A549 (cell line): ENCODE measurements around the gene EIF3L.

Experiments used
- BHLHE40 ChIP-seq: IDR thresholded peaks from 2 replicates; pipeline ENCODE4 v1.6.1; 2012; ENCODE audit warnings: low read depth, low read length, inconsistent platforms
- CTCF ChIP-seq: fragments of >200 bp; sonication (Bioruptor Twin); formaldehyde crosslinking; IDR thresholded peaks from 3 replicates; pipeline ENCODE4 v1.5.1; 2016
- HOXA7 ChIP-seq: fragments of 250-450 bp; sonication (Bioruptor Pico); IDR thresholded peaks from 2 replicates; pipeline ENCODE4 v1.5.0; 2020; ENCODE audit warnings: mild to moderate bottlenecking, moderate library complexity
- HOXB5 ChIP-seq: fragments of 250-450 bp; sonication (Bioruptor Pico); IDR thresholded peaks from 2 replicates; pipeline ENCODE4 v1.5.0; 2020; ENCODE audit warnings: mild to moderate bottlenecking, moderate library complexity
- POLR2A ChIP-seq: IDR thresholded peaks from 2 replicates; pipeline ENCODE4 v1.6.1; 2012; ENCODE audit warnings: mild to moderate bottlenecking, low read length
- RCOR1 ChIP-seq: fragments of 150-350 bp; IDR thresholded peaks from 2 replicates; pipeline ENCODE4 v1.6.1; 2014; ENCODE audit warnings: antibody characterized with exemption, low read length, low read depth
- REST ChIP-seq: fragments of 200-600 bp; sonication (generic); IDR thresholded peaks from 2 replicates; pipeline ENCODE4 v1.6.1; 2016; ENCODE audit warnings: antibody characterized with exemption, mild to moderate bottlenecking, moderate library complexity
- ZC3H11A ChIP-seq: fragments of 450-650 bp; IDR thresholded peaks from 2 replicates; pipeline ENCODE4 v1.6.1; 2014; ENCODE audit warnings: antibody characterized with exemption, mild to moderate bottlenecking
- ZSCAN20 ChIP-seq: fragments of 250-450 bp; sonication (Bioruptor Pico); IDR thresholded peaks from 2 replicates; pipeline ENCODE4 v1.8.0; 2022; ENCODE audit warnings: mild to moderate bottlenecking, moderate library complexity

- TF ChIP-seq CTCF: no peak
- no peak for TF ChIP-seq REST
- TF ChIP-seq BHLHE40: no peak
- TF ChIP-seq POLR2A: no peak
- TF ChIP-seq ZSCAN20 (CRISPR knock-in tag): no peak
- TF ChIP-seq ZC3H11A: no peak
- TF ChIP-seq HOXA7 (CRISPR knock-in tag): no peak
- TF ChIP-seq RCOR1: no peak
- no peak for TF ChIP-seq HOXB5 (CRISPR knock-in tag)
Observed at GRCh38 chr22:37827056-37827455, 22.2 kb upstream of the EIF3L start.
